Stimulated activated CD4-positive, alpha-beta T cell treated with anti-CD3 and anti-CD28 coated beads, Interleukin-4, amount 100 ng/mL, for 24 hours (primary cell): ENCODE results near the gene PCSK6.
A peak's percentile ranks its signal among the peaks of the same experiment; 100 is the strongest.

Experiments used
- DNase-seq: peaks from one replicate; pipeline ENCODE4 v3.0.0-alpha.2; 2020

PCSK6 gene

GRCh38 chr15:101349047-101349951, 140.2 kb downstream of the PCSK6 start:
- no peak for DNase-seq

- DNase-seq = no peak
Measured at GRCh38 chr15:101348643-101349042, 140.9 kb downstream of the PCSK6 start.

- DNase-seq = no peak
Measured at GRCh38 chr15:101348015-101348414, 141.5 kb downstream of the PCSK6 start.

DNA sequence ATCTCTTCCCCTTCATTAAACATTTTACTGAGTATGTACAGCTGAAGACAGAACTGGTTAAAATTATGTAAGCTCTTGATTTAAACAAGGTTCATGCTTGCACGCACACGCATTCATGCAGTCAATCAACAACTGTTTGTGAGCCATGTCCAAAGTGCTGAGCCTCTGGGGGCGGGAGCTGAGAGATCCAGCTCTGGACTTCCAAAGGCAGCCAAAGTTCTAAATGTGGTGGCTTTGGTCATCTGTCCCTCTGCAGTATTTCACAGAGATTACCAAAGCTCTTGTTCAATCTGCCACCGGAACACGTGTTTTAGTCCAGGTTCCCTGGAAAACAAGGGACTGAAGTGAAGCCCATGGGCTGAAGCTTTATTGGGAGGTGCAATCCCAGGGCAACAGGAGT, 142.1 kb downstream of the PCSK6 start:
- DNase-seq = no peak

DNA sequence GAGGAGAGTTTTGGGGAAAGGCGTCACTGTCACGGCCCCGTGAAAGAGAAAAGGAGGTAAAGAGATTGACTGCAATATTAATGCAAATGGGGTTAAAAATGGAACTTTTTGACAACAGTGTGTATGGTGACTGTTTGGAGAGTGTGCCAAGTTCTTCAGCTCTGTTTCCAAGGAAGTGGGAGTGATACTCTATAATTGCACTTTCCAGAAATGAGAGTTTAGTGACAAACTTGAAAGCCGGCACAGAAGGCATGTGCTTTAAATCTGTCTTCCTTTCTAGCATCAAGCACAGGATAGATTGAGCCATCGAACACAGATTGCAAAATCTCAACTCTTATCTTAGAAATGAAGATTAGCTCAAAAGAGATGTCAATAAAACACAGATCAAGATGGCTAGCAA, 142.6 kb downstream of the PCSK6 start:
- DNase-seq = no peak

DNA sequence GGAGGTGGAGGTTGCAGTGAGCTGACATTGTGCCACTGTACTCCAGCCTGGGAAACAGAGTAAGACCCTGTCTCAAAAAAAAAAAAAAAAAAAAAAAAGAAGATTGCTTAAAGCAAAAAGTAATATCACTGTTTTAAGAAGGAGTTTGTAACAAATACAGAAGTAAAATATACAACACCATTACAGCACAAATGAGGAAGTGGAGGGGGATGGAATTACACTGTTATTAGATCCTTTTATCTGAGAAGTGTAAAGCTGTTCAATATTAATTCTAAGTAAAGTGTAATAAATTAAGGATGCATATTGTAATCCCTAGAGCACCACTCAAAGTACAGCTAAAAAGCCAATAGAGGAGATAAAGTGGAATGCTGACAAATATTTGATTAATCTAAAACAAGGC, 147.5 kb downstream of the PCSK6 start:
- no peak for DNase-seq

- DNase-seq = no peak
Measured at GRCh38 chr15:101338502-101339057, 150.9 kb downstream of the PCSK6 start.

GRCh38 chr15:101337976-101338375, 151.5 kb downstream of the PCSK6 start:
- DNase-seq = no peak

GRCh38 chr15:101333907-101334789, 155.4 kb downstream of the PCSK6 start:
- DNase-seq = peak; percentile 64

DNA sequence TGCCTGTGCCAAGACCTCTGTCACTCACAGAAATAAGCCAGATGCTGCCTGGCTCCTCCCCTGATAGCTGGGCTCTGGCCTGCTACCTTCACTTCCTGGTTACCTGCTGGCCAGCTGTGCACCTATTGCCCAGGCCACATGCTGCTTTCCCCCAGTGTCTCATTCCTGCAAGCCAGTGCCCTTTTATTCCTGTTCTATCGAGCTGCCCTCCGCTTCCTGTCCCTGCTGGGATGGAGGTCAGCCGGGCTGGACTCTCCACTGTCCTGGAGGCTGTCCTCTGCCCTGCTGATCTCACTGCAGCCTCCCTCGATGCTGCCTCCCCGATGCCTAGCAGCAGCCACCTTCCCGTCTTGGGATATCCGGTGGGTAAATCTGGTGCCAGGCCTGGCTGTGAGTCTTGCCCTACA, 157.4 kb downstream of the PCSK6 start:
- DNase-seq = no peak

GRCh38 chr15:101329867-101330380, 159.6 kb downstream of the PCSK6 start:
- no peak for DNase-seq

GRCh38 chr15:101329309-101329863, 160.1 kb downstream of the PCSK6 start:
- no peak for DNase-seq

DNA sequence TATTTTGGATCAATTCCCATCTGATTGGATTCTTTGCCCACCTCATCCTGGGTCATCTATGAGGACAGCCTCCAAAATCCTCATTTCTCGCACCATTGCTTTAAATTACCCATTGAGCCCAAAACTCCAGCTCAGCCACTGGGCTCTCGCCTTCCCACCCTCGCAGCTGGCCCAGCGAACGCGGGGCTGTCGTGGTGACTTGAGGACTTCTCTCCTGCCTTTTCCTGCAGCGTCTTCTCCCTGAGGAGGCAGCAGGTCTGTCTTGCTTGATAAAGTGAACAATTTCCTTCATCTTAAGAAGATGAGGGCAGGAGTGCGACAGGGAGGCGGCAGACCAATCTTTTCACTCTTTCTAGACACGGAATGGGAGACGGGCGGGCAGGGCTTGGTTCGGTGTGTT, 161.5 kb downstream of the PCSK6 start:
- DNase-seq = no peak

GRCh38 chr15:101327147-101327740, 162.3 kb downstream of the PCSK6 start:
- no peak for DNase-seq

DNA sequence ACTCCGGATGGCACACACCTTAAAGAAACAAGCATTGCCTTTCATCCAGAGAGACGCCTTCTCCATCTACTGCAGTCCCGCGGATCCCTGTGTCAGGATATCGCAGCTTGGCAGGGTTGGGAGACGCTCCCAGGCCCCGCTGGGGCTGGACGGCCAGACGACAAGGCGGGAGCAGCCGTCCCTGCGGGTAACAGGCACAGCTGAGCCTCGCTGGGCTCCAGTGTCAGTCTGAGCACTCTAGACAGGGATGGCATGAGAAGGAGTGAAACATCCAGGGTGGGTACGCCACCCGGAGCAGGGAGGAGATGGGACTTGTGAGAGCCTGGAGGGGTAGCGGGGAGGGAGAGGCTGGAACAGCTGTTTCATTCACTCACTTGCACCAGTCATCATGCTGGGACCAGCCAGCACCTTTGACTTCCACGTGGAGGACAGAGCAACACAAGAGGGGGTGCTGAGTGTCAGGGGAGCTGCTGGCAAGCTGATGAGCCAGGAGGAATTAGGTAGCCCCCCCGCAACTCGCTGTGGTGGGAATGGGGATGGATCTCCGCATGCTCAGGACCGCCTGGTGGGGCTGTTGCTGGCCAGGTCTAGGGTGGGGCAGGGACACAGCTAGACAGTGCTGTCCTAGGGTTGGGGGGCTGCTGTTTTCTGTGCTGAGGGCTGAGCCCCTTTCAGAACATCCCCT, 162.9 kb downstream of the PCSK6 start:
- no peak for DNase-seq

- DNase-seq = no peak
Measured at GRCh38 chr15:101326026-101326315, 163.5 kb downstream of the PCSK6 start.

DNA sequence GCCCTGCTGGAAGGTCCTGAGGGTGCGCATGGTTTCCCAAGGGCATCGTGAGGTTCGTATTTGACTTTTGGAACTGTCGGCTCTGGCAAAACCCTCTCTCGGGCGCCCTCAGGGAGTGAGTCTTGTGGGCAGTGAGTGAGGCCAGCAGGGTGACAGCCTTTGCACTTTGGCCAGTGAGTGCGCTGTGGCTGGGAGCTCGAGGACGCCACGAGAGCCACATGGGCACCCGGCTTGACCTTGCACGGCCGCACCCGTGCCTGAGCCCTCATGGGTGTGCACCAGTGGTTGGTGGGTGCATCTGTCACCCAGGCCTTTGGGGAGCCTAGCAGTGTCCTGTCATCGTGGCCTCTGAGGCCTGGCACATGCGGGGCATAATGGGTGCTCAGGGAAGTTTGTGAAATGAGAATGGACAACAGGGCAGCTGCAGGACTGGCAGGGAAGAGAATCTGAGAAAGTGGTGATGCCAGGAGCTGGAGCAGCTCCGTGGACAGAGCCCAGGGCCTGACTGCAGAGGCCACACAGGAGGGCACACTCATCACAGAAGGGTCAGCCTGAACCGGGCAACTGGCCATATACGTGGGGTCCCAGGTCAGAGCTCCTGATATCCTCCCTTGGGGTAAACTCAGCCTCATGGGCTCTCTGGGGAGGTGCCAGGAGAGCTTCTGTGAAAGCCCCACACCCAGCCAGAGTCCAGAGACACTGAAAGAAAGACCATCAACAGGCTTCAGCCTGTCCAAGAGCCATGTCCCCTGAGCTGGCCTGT, 164.1 kb downstream of the PCSK6 start:
- no peak for DNase-seq

GRCh38 chr15:101324524-101325177, 164.9 kb downstream of the PCSK6 start:
- DNase-seq = no peak

- no peak for DNase-seq
Measured at GRCh38 chr15:101323793-101324523, 165.5 kb downstream of the PCSK6 start.

- DNase-seq = no peak
Measured at GRCh38 chr15:101322854-101323477, 166.5 kb downstream of the PCSK6 start.
